ENCODE results near the gene VWF.

Gene VWF

GRCh38 chr12:6124411-6125309 lies at the start of gene VWF:
TSS of gene VWF (minus strand) at chr12:6124670. CDS start at chr12:6123196, 1,474 bp downstream.
- no peak within 1 kb of the TSS for H3K4me3 ChIP-seq (ENCODE audit: low read depth, low read length)
- TF ChIP-seq, protein P1, sequence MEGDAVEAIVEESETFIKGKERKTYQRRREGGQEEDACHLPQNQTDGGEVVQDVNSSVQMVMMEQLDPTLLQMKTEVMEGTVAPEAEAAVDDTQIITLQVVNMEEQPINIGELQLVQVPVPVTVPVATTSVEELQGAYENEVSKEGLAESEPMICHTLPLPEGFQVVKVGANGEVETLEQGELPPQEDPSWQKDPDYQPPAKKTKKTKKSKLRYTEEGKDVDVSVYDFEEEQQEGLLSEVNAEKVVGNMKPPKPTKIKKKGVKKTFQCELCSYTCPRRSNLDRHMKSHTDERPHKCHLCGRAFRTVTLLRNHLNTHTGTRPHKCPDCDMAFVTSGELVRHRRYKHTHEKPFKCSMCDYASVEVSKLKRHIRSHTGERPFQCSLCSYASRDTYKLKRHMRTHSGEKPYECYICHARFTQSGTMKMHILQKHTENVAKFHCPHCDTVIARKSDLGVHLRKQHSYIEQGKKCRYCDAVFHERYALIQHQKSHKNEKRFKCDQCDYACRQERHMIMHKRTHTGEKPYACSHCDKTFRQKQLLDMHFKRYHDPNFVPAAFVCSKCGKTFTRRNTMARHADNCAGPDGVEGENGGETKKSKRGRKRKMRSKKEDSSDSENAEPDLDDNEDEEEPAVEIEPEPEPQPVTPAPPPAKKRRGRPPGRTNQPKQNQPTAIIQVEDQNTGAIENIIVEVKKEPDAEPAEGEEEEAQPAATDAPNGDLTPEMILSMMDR (IDR thresholded peaks at IDR 0.05; ENCODE audit: low read depth, low read length, missing control alignments): no peak
- DNase-seq (ENCODE audit: low read depth): no peak

DNA sequence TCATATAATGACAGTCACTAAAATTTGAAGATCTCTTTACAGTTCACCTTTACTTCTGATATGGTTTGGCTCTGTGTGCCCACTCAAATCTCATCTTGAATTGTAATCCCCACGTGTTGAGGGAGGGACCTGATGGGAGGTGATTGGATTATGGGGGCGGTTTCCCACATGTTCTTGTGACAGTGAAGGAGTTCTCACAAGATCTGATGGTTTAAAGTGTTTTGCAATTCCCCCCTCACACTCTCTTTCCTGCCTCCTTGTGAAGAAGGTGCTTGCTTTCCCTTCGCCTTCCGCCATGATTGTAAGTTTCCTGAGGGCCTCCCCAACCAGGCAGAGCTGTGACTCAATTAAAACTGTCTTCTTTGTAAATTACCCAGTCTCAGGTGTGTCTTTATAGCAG lies 48.4 kb upstream of the VWF start:
- no peak overlapping the region for H3K4me3 ChIP-seq (ENCODE audit: low read depth, low read length)
- DNase-seq (ENCODE audit: low read depth): no peak
- TF ChIP-seq, protein P1 (IDR thresholded peaks at IDR 0.05; ENCODE audit: low read depth, low read length, missing control alignments): no peak

DNA sequence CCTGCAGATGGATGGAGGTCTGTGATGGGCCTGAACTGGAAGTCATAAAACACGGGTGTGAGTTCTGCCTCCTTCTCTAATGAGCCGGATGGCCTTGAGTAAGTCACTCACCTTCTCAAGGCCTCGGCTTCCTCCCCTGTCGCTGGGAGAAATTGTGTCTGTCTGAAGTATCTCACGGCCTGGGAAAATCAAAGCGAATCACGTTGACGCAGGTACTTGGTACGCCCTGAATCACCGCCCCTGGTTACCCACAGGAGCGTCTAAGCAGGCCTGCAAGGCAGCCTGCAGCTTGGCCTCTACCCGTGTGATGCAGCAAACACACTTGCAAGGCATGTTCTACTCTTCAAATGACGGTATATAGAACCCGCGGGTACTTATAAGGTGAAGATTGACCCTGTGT lies 47.6 kb upstream of the VWF start:
- H3K4me3 ChIP-seq (ENCODE audit: low read depth, low read length): no peak overlapping the region
- DNase-seq (ENCODE audit: low read depth): no peak
- TF ChIP-seq, protein P1 (IDR thresholded peaks at IDR 0.05; ENCODE audit: low read depth, low read length, missing control alignments): no peak

DNA sequence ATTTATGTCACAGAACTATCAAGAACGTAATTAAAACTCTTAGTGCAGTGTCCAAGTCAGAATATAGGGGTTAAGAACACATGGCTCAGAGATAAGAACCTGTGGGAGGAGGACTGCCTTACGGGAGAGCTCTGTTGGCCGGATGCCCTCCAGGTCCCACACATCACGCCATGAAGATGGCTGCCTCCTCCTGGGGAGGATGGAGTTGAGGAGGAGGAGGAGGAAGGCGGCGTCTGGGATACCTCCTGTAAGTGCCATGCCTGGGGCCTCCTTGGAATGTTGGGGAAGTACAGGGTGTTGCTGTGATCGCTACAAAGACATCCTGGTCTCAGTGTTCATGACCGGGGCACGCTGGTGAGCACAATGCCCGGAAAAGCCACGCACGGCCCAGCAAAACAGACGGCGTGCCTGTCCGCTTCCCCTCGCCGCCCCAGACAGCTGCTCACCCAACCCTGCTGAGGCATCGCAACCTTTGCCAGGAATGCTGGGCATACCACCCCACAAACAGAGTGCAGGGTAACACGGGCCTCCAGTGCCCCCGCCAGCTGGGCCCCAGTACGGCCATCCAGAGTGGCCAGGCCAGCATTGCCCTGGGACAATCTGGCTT lies 47.0 kb upstream of the VWF start:
- TF ChIP-seq, protein P1 (IDR thresholded peaks at IDR 0.05; ENCODE audit: low read depth, low read length, missing control alignments): no peak
- DNase-seq (ENCODE audit: low read depth): no peak
- H3K4me3 ChIP-seq (ENCODE audit: low read depth, low read length): no peak overlapping the region

DNA sequence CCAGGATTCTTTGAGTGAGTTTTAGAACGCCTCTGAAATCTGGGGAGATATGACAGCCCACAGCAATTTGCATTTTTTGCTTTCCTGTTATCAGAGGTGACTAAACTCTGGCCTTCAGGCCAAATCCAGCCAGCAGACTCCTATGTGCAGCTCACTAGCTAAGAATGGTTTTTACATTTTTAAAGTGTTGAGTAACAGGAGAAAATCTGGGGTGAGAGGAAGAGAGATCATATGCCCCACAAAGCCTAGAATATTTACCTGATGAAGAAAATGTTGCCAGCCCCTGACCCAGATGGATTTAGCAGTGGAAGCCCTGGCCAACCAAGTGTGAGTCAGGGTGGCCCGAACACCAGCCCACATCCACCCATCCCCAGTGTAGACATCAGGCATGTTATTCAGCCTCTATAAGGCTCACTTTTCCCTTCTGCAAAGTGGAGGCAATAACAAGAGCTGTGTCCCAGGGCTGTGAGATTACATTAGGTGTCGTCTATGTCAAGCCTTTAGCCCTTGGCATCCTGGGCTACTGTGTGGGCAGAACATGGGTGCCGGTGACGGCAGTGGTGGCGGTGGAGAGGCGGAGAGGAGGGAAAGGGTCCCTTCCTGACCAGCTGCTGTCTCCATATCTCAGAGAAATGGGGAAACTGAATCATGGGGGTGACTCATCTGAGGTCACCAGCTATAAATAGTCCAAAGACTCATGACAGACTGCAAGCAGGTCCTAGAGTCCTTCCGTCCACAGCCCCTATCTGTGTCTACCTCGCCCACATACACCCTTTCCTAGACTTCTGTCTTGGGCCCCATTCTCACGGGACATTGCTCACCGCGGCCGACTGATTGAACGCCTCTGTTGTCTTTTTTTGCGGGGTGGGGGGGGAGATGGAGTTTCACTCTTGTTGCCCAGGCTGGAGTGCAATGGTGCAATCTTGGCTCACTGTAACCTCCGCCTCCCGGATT lies 43.1 kb upstream of the VWF start:
- no peak overlapping the region for H3K4me3 ChIP-seq (ENCODE audit: low read depth, low read length)
- DNase-seq (ENCODE audit: low read depth): peak; percentile 63
- TF ChIP-seq, protein P1 (IDR thresholded peaks at IDR 0.05; ENCODE audit: low read depth, low read length, missing control alignments): no peak

DNA sequence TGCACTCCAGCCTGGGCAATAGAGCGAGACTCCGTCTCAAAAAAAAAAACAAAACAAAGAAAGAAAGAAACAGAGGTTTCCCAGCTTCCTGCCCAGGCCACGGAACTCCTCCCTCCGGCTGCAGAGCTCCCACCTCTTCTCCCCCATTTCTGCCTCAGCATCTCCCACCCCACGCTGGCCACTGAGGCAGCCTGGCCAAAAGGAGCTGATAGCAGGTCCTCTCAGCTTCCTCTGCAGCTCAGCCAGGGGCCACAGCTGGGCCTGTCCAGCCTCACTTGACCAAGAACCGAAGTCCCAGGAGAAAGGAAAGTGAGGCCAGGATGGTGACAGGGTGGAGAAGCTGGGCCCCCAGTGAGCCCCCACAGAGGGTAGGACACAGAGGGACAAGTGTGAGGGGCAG lies 42.3 kb upstream of the VWF start:
- no peak for DNase-seq (ENCODE audit: low read depth)
- TF ChIP-seq, protein P1 (IDR thresholded peaks at IDR 0.05; ENCODE audit: low read depth, low read length, missing control alignments): no peak
- H3K4me3 ChIP-seq (ENCODE audit: low read depth, low read length): no peak overlapping the region
